ENCODE results near the gene ZNF777. TPM values are rescaled to one million over a fixed set of nuclear protein-coding genes. Genes with fewer than 3 reads are reported as not detected.

Gene ZNF777
- total RNA-seq, 1 donor from 2014 or later, result 6.6 TPM

DNA sequence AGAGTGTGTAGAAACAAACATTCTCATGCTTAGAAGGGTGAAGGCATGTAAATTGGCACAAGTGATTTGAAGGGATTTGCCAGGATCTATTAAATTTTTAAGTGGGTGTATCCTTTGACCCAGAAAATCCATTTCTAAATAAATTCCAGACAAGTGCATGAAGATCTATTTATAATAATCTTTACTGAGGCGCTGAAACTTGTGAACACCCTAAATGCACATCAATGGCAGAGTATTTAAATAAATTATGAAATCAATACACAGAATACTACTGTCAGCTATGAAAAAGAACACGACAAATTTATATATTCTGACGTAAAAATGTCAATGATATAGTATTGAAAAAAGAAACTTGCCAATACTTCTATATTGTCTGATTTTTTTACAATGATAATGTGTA is 17.9 kb downstream of the ZNF777 start:
- no peak for DNase-seq (ENCODE audit: low read depth)
- Histone ChIP-seq H3K27me3 (ENCODE audit: control insufficient read depth, insufficient read depth, low read length) (no peaks in the 10 kb centered on the region), H3K36me3 (ENCODE audit: control insufficient read depth, insufficient read depth, low read length) (peaks cover 11% of the 10 kb centered on the region), H3K4me3 (ENCODE audit: low read depth, low read length) (no peak overlapping the region)
- no peak for FAIRE-seq
- TF ChIP-seq, protein P1, sequence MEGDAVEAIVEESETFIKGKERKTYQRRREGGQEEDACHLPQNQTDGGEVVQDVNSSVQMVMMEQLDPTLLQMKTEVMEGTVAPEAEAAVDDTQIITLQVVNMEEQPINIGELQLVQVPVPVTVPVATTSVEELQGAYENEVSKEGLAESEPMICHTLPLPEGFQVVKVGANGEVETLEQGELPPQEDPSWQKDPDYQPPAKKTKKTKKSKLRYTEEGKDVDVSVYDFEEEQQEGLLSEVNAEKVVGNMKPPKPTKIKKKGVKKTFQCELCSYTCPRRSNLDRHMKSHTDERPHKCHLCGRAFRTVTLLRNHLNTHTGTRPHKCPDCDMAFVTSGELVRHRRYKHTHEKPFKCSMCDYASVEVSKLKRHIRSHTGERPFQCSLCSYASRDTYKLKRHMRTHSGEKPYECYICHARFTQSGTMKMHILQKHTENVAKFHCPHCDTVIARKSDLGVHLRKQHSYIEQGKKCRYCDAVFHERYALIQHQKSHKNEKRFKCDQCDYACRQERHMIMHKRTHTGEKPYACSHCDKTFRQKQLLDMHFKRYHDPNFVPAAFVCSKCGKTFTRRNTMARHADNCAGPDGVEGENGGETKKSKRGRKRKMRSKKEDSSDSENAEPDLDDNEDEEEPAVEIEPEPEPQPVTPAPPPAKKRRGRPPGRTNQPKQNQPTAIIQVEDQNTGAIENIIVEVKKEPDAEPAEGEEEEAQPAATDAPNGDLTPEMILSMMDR (IDR thresholded peaks at IDR 0.05; ENCODE audit: insufficient read depth, low read length, severe bottlenecking), result no peak

DNA sequence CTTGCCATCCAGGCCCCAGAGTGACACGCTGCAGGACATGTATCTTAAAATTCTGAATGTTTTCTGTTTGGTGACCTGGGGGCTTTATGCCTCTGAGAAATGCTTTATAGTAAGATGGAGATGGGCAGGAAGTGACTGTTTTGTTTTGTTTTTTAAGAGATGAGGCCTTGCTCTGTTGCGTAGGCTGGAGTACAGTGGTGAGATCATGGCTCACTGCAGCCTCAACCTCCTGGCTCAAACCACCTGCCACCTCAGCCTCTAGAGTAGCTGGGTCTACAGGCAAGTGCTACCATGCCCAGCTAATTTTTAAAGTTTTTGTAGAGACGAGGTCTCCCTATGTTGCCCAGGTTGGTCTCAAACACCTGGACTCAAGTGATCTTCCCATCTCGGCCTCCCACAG is 20.6 kb downstream of the ZNF777 start:
- no peak for FAIRE-seq
- no peak for DNase-seq (ENCODE audit: low read depth)
- TF ChIP-seq, protein P1 (IDR thresholded peaks at IDR 0.05; ENCODE audit: insufficient read depth, low read length, severe bottlenecking), result no peak
- Histone ChIP-seq H3K27me3 (ENCODE audit: control insufficient read depth, insufficient read depth, low read length) (no peaks in the 10 kb centered on the region), H3K36me3 (ENCODE audit: control insufficient read depth, insufficient read depth, low read length) (peaks cover 8% of the 10 kb centered on the region), H3K4me3 (ENCODE audit: low read depth, low read length) (no peak overlapping the region)

DNA sequence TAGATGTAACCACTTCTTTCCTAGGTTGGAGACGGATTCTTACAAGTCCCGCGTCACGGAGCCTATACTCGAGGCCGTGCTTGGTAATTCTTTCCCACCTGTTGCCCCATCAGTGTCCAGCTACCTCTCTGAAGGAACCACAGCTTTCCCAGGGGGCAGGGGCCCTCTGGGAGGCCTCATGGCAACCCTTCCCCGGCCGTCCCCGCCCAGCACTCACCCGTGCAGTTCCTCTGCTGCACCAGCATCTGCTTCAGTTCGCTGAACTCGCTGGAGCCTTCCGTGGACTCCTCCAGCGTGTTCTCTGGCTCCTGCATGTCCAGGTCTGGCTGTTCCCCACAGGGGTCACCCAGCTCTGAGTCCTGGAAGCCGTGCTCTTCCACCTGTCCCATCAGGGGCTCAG is 24.5 kb downstream of the ZNF777 start:
- DNase-seq (ENCODE audit: low read depth), result no peak
- no peak for FAIRE-seq
- H3K36me3 ChIP-seq (ENCODE audit: control insufficient read depth, insufficient read depth, low read length), result peaks cover 18% of the 10 kb centered on the region

DNA sequence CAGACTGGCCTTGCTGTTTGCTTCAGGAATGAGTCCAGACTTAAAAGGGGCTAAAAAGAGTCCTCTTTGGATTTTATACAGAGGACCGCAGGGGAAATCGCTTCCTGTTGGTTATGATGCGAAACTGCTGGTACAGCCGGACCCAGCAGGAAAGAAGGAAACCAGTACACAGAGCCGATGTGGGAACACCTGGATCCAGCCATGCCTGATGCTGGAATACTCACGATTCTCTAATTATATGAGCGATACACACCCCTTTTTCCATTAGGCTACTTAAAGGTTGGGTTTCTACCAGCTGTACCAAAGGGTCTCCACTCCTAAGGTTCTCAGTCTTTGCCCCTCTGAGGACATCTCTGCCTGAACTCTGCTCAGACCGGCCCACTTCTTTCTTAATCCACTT is 27.7 kb downstream of the ZNF777 start:
- Histone ChIP-seq H3K4me3 (ENCODE audit: low read depth, low read length) (no peak overlapping the region), H3K27me3 (ENCODE audit: control insufficient read depth, insufficient read depth, low read length) (no peaks in the 10 kb centered on the region), H3K36me3 (ENCODE audit: control insufficient read depth, insufficient read depth, low read length) (peaks cover 14% of the 10 kb centered on the region)
- TF ChIP-seq, protein P1 (IDR thresholded peaks at IDR 0.05; ENCODE audit: insufficient read depth, low read length, severe bottlenecking), result no peak
- DNase-seq (ENCODE audit: low read depth) (no peak), FAIRE-seq (no peak)

More for the DNA sequence above, 24.5 kb downstream of the ZNF777 start:
- Histone ChIP-seq H3K27me3 (ENCODE audit: control insufficient read depth, insufficient read depth, low read length) (no peaks in the 10 kb centered on the region), H3K4me3 (ENCODE audit: low read depth, low read length) (no peak overlapping the region)
- TF ChIP-seq, protein P1 (IDR thresholded peaks at IDR 0.05; ENCODE audit: insufficient read depth, low read length, severe bottlenecking), result no peak

DNA sequence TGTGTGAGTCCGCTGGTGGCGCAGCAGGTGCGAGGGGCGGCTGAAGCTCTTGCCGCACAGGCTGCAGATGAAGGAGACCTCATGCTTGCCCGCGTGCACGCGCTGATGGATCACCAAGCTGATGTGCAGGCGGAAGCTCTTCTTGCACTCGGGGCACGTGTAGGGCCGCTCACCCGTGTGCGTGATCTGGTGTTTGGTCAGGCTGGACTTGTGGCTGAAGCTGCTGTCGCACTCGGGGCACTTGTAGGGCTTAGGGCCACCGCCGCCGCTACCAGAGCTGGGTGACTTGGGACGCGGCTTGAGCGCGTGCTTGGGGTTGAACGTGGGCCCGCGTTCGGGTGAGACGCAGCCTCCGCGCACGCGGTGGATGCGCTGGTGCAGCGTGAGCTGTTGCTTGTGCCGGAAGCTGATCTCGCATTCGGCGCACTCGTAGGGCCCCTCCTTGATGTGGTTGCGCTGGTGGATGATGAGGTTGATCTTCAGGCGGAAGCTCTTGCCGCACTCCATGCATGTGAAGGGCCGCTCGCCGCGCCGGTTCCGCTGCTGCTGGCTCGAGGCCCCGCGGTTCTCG is 28.7 kb downstream of the ZNF777 start:
- TF ChIP-seq, protein P1 (IDR thresholded peaks at IDR 0.05; ENCODE audit: insufficient read depth, low read length, severe bottlenecking), result no peak
- DNase-seq (ENCODE audit: low read depth) (no peak), FAIRE-seq (no peak)
- Histone ChIP-seq H3K27me3 (ENCODE audit: control insufficient read depth, insufficient read depth, low read length) (no peaks in the 10 kb centered on the region), H3K36me3 (ENCODE audit: control insufficient read depth, insufficient read depth, low read length) (peaks cover 14% of the 10 kb centered on the region), H3K4me3 (ENCODE audit: low read depth, low read length) (no peak overlapping the region)
